Measurements from ENCODE around the gene PRKN. TPM values are rescaled to one million over a fixed set of nuclear protein-coding genes. Genes with fewer than 3 reads are reported as not detected.

The PRKN gene
- total and polyA plus RNA-seq, 2 experiments from 2014 or later, result 0.10 to 0.84 TPM

- TF ChIP-seq ZNF462 (CRISPR knock-in tag; IDR thresholded peaks at IDR 0.05) (no peak), NANOG (IDR thresholded peaks at IDR 0.05; ENCODE audit: borderline replicate concordance) (no peak), CREB1 (CRISPR knock-in tag; IDR thresholded peaks at IDR 0.05; ENCODE audit: low read depth) (no peak), ZNF114 (CRISPR knock-in tag; IDR thresholded peaks at IDR 0.05) (no peak), CTCF (conservative IDR thresholded peaks at IDR 0.05; ENCODE audit: low read depth in 2 of 2) (no peak), JUNB (IDR thresholded peaks at IDR 0.05; ENCODE audit: unreplicated experiment) (no peak), ZNF331 (CRISPR knock-in tag; IDR thresholded peaks at IDR 0.05; ENCODE audit: low read depth) (no peak), EZH2phosphoT487 (IDR thresholded peaks at IDR 0.05; ENCODE audit: unreplicated experiment) (no peak)
These were observed 186.5 kb downstream of the PRKN start (continued) for GRCh38 chr6:162541019-162541601.

Measured in GM23338 (cell line).